Activated T-helper 17 cell treated with anti-CD3 and anti-CD28 coated beads, Interleukin-2, amount 50 U/mL, for 72 hours (primary cell): ENCODE results near the gene IRX4. TPM values are rescaled to one million over a fixed set of nuclear protein-coding genes. Genes with fewer than 3 reads are reported as not detected.
"Not testable (repeated sequence)": the region's sequence is repeated elsewhere in the genome, so short reads cannot be mapped to it uniquely, and the experiment has no call there.

ENCODE experiments used
- ATAC-seq: fragments of 150-1000 bp; cut with Tn5 transposase; replicated peaks from 2 replicates; pipeline ENCODE4 v1.10.0; 2021; ENCODE audit warnings: mild to moderate bottlenecking, moderate library complexity
- H3K27ac Mint-ChIP-seq: one replicate; pipeline ENCODE4 v1.8.0; 2022; ENCODE audit warnings: mixed read lengths
- H3K27me3 Mint-ChIP-seq: one replicate; pipeline ENCODE4 v1.8.0; 2022; ENCODE audit warnings: mixed read lengths
- H3K36me3 Mint-ChIP-seq: one replicate; pipeline ENCODE4 v1.8.0; 2022; ENCODE audit warnings: low read depth, mild to moderate bottlenecking, mixed read lengths
- H3K4me1 Mint-ChIP-seq: one replicate; pipeline ENCODE4 v1.8.0; 2022; ENCODE audit warnings: mixed read lengths
- H3K4me3 Mint-ChIP-seq: one replicate; pipeline ENCODE4 v1.8.0; 2022; ENCODE audit warnings: mild to moderate bottlenecking, mixed read lengths
- H3K9me3 Mint-ChIP-seq: one replicate; pipeline ENCODE4 v1.8.0; 2022; ENCODE audit warnings: mixed read lengths
- total RNA-seq, 2 donors: library from RNA; stranded (reverse); gene quantifications; one replicate each; pipeline ENCODE4 v1.2.3, GENCODE V29; 2022

IRX4 gene
- total RNA-seq, 2 donors from 2014 or later, result not detected

DNA sequence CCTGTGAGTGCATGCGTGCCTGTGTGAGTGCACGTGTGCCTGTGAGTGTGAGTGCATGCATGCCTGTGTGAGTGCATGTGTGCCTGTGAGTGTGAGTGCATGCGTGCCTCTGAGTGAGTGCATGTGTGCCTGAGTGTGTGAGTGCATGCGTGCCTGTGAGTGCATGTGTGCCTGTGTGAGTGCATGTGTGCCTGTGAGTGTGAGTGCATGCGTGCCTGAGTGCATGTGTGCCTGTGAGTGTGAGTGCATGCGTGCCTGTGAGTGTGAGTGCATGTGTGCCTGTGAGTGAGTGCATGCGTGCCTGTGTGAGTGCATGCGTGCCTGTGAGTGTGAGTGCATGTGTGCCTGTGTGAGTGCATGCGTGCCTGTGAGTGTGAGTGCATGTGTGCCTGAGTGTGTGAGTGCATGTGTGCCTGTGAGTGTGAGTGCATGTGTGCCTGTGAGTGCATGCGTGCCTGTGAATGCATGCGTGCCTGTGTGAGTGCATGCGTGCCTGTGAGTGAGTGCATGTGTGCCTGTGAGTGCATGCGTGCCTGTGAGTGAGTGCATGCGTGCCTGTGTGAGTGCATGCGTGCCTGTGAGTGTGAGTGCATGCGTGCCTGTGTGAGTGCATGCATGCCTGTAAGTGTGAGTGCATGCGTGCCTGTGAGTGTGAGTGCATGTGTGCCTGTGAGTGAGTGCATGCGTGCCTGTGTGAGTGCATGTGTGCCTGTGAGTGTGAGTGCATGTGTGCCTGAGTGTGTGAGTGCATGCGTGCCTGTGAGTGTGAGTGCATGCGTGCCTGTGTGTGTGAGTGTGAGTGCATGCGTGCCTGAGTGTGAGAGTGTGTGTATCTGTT is 12.1 kb downstream of the IRX4 start:
- not testable (repeated sequence) for H3K9me3 Mint-ChIP-seq, H3K4me1 Mint-ChIP-seq, ATAC-seq, H3K36me3 Mint-ChIP-seq, H3K4me3 Mint-ChIP-seq, H3K27ac Mint-ChIP-seq
- peaks cover 31% of the 10 kb centered on the region for H3K27me3 Mint-ChIP-seq

DNA sequence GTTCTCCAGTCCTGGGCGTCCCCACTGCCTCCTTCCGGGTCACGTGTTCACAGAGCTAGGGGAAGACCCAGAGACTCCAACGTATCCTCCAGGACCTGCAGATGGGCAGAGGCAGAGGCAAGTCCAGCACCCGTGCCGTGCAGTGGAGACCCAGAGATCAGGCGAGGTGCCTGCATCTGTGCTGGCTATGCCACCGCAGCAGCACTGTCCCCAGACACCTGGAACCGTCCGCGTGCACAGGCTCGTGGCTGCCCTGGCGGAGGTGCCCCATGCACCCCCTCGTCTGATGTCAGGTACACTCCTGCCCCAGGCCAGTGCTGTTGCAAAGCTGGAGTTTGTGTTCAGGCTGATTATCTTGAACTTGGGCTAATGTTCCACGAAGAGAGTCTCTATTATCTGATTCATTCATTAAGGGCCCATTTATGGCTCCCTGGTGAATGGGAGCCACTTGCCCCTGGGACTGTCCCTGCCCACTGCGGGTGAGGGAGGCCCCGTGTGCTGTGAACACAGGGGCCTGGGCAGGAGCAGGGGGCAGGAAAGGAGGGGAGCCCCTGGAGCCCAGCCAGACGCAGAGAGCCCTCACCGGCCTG is 13.7 kb downstream of the IRX4 start:
- H3K27me3 Mint-ChIP-seq, result peaks cover 23% of the 10 kb centered on the region
- no peak overlapping the region for H3K4me3 Mint-ChIP-seq
- H3K9me3 Mint-ChIP-seq, result no peaks in the 10 kb centered on the region
- no peak overlapping the region for H3K27ac Mint-ChIP-seq
- no peaks in the 10 kb centered on the region for H3K4me1 Mint-ChIP-seq
- no peak for ATAC-seq
- no peaks in the 10 kb centered on the region for H3K36me3 Mint-ChIP-seq

GRCh38 chr5:1867815-1868143 is 14.9 kb downstream of the IRX4 start:
- Mint-ChIP-seq H3K27me3 (peaks cover 23% of the 10 kb centered on the region), H3K9me3 (no peaks in the 10 kb centered on the region), H3K36me3 (no peaks in the 10 kb centered on the region), H3K4me1 (no peaks in the 10 kb centered on the region), H3K27ac (no peak overlapping the region), H3K4me3 (no peak overlapping the region)
- ATAC-seq, result no peak

DNA sequence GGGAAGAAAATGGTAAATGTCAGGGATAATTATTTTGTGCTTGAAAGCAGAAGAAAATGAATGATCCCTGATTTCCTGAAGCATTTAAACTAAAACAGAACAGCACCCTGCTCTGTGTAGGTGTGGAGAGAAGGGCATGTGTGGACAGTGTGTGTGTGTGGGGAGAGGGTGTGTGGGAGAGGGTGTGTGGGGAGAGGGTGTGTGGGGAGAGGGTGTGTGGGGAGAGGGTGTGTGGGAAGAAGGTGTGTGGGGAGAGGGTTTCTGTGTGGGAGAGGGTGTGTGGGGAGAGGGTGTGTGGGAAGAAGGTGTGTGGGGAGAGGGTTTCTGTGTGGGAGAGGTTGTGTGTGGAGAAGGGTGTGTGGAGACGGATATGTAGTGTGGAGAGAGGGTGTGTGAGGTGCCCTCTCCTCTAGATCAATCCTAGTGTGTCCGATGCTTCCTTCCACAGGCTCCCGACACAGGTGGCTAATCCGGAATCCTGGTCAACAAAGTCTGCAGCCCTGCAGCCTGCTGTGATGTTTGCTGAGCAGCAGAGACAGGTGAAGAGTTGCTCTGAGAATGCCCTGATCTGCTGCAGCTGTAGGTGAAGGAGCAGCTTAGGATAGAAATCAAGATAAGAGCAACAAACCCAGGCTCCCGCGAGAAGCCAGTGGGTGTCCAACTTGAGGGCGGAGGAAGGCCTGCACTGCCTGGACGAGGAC is 15.5 kb downstream of the IRX4 start:
- Mint-ChIP-seq H3K4me1 (no peaks in the 10 kb centered on the region), H3K4me3 (no peak overlapping the region), H3K36me3 (no peaks in the 10 kb centered on the region), H3K27me3 (peaks cover 19% of the 10 kb centered on the region), H3K9me3 (no peaks in the 10 kb centered on the region), H3K27ac (no peak overlapping the region)
- no peak for ATAC-seq

GRCh38 chr5:1865948-1866347 is 16.8 kb downstream of the IRX4 start:
- peaks cover 15% of the 10 kb centered on the region for H3K27me3 Mint-ChIP-seq
- H3K9me3 Mint-ChIP-seq, result no peaks in the 10 kb centered on the region
- no peak overlapping the region for H3K4me3 Mint-ChIP-seq
- H3K36me3 Mint-ChIP-seq, result no peaks in the 10 kb centered on the region
- no peak overlapping the region for H3K27ac Mint-ChIP-seq
- no peak for ATAC-seq
- no peaks in the 10 kb centered on the region for H3K4me1 Mint-ChIP-seq

DNA sequence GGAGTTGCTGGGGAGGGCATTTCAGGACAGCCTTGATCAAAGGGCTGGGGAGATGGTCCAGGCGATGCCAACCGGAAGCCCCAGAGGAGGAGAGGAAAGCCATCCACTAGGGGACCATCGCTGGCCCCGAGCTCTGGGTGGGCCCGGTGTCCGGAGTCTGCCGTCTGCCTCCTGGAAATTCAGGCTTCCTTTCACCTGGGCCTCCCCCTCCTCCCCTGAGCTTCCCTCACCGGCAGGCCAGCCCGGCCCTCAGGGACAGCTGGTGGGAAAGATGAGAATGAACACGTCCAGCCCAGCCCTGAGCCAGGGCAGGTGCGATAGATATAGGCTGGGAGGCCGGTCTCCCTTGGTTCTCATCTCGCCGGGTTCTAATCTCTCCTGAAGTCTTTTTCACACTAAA is 17.2 kb downstream of the IRX4 start:
- H3K36me3 Mint-ChIP-seq, result no peaks in the 10 kb centered on the region
- no peaks in the 10 kb centered on the region for H3K9me3 Mint-ChIP-seq
- no peaks in the 10 kb centered on the region for H3K4me1 Mint-ChIP-seq
- H3K27me3 Mint-ChIP-seq, result peaks cover 15% of the 10 kb centered on the region
- H3K27ac Mint-ChIP-seq, result no peak overlapping the region
- ATAC-seq, result no peak
- H3K4me3 Mint-ChIP-seq, result no peak overlapping the region

DNA sequence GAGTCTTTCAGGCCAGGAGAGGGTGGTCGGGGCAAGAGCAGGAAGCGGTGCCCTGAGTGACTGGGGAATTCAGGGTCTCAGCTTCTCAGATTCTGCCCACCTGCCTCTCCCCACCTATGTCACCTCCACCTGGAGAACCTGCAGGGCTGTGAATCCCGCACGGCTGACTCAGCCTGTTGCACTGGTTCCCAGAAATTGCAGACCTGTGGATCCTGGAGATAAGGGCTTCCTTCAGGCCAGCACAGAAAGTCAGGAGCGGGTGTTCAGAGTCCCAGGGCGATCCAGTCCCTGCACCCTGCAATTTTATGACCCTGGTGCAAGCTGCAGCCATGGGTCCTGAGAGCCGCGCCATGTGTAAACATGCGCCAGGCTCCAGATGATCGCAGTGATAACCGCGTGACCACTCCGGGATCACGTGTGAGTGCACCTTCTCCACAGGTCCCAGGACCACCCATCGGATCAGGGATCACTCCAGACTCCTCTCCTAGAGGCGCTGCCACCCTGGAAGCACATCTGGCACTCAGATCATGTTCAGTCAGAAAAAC is 17.8 kb downstream of the IRX4 start:
- H3K4me3 Mint-ChIP-seq, result no peak overlapping the region
- H3K27ac Mint-ChIP-seq, result no peak overlapping the region
- no peak for ATAC-seq
- H3K36me3 Mint-ChIP-seq, result no peaks in the 10 kb centered on the region
- H3K27me3 Mint-ChIP-seq, result peaks cover 15% of the 10 kb centered on the region
- no peaks in the 10 kb centered on the region for H3K4me1 Mint-ChIP-seq
- no peaks in the 10 kb centered on the region for H3K9me3 Mint-ChIP-seq

- Mint-ChIP-seq H3K36me3 (no peaks in the 10 kb centered on the region), H3K27ac (no peak overlapping the region), H3K4me3 (no peak overlapping the region), H3K4me1 (no peaks in the 10 kb centered on the region), H3K9me3 (no peaks in the 10 kb centered on the region), H3K27me3 (peaks cover 14% of the 10 kb centered on the region)
- ATAC-seq, result no peak
Measured at GRCh38 chr5:1860949-1861348, 21.8 kb downstream of the IRX4 start.

DNA sequence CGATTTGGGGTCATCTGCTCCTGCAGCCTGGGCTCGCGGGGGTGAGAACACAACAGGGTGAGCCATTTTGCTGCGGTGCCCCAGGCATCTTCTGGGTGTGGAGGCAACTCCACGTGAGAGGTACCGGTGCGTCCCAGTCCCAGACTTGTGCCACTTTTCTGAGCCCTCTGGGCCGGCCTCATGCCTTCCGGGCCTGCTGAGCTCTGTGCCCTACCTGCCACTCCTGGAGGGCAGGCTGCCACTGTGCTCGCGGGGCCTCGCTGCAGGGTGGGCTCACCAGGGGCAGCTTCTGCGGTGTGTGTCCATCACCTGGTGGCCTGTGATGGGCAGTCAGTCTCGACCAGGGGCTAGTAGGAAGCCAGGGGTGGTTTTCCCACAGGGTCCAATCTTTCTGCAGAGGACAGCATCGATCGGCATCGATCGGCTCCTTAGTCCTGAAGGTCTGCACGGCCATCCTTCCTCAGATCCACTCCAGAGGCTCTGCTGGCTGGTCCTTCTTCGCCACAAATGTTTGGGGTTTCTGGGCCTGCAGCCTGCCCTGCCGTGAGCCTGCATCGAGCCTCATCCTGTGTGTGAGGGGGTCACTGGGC is 22.6 kb downstream of the IRX4 start:
- no peaks in the 10 kb centered on the region for H3K36me3 Mint-ChIP-seq
- peaks cover 22% of the 10 kb centered on the region for H3K27me3 Mint-ChIP-seq
- no peak for ATAC-seq
- no peak overlapping the region for H3K4me3 Mint-ChIP-seq
- no peak overlapping the region for H3K27ac Mint-ChIP-seq
- no peaks in the 10 kb centered on the region for H3K9me3 Mint-ChIP-seq
- H3K4me1 Mint-ChIP-seq, result no peaks in the 10 kb centered on the region

DNA sequence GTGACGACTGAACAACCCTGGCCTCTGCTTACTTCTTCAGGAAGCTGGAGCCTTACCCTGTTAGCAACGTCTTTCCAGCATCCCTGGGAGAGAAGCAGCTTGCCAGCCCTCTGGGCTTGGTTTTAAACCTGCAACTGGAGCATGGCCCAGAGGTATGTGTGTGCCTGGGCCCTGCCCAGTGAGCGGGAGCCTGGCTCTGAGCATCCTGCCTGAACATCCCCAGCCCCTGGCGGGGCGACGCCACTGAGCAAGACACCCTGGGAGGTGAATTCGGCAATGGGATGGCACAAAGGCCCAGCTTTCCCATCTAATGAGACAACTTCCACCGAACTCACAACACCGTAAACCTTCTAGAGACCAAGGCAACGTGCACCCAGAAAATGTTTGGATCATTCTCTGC is 23.6 kb downstream of the IRX4 start:
- Mint-ChIP-seq H3K4me1 (no peaks in the 10 kb centered on the region), H3K36me3 (no peaks in the 10 kb centered on the region), H3K27me3 (peaks cover 22% of the 10 kb centered on the region), H3K4me3 (no peak overlapping the region), H3K27ac (no peak overlapping the region), H3K9me3 (no peaks in the 10 kb centered on the region)
- no peak for ATAC-seq

DNA sequence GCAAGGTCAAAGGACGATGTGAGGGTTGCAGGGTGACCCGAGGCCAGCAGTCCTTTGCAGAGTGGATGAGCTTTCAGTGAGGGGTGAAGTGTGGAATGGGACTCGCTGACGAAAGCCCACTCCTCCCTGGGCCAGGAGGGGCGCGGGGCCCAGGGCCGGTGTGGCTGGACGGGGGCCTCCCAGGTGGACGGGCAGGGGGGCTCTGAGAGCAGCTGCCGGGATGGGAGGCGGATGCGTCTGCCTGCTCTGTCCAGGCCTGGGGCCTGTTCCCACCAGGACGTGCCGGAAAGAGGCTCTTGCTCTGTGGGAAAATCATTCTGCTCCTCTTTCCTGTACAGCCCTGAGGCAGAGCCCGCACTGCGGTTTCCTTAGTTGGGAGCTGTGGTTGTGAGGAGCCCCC is 24.3 kb downstream of the IRX4 start:
- Mint-ChIP-seq H3K4me1 (no peaks in the 10 kb centered on the region), H3K27me3 (peaks cover 26% of the 10 kb centered on the region), H3K9me3 (no peaks in the 10 kb centered on the region), H3K36me3 (no peaks in the 10 kb centered on the region), H3K4me3 (no peak overlapping the region), H3K27ac (no peak overlapping the region)
- no peak for ATAC-seq

DNA sequence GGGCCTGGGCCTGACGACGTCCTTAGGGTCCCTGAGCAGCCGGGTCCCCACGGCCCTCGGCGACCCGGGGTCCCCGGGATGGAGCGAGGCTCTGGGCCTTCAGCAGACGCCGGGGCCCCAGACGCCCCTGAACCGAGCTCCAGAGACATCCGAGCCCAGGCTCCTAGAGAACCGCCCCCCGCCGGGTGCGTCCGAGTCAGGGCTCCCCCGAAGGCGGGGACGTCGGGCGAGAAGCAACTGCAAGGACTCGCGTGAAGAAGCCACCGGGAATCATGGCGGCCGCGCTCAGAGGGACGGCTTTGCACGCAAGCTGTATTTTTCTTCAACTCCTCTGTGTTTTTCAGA is 25.5 kb downstream of the IRX4 start:
- Mint-ChIP-seq H3K9me3 (no peaks in the 10 kb centered on the region), H3K4me1 (no peaks in the 10 kb centered on the region), H3K27ac (no peak overlapping the region), H3K27me3 (peaks cover 31% of the 10 kb centered on the region), H3K36me3 (no peaks in the 10 kb centered on the region), H3K4me3 (no peak overlapping the region)
- no peak for ATAC-seq

DNA sequence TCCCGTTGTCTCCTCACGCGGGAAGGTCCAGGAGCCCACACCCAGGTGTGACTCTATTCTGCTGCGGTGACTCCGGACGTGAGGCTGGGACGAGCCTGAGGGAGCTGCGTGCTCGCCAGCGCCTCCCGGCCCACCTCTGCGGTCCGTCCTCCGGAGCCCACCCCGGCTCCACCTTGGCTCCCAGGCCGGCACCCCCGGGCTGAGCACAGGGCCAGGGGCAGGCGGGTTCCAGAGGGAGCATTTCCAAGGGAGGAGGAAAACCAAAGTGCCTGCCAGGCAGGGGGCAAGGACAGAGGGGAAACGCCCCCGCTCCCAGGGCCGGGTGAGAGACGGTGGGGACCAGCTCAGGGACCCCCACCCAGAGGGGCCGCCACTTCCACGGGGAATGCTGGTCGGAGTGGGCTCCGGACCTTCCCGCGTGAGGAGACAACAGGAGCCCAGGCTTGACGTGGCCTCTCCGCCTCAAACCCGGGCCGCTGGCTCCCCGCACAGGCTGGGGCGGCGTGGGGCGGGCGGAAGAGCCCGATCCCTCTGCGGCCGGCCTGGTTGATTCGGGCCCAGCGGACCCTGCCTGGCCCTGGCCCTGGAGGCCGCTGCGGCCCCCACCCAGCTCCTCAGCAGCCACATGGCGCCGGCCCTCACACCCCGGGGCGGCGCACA is 26.0 kb downstream of the IRX4 start:
- Mint-ChIP-seq H3K27ac (no peak overlapping the region), H3K4me1 (no peaks in the 10 kb centered on the region), H3K9me3 (no peaks in the 10 kb centered on the region), H3K36me3 (no peaks in the 10 kb centered on the region), H3K4me3 (no peak overlapping the region), H3K27me3 (peaks cover 31% of the 10 kb centered on the region)
- ATAC-seq, result no peak

DNA sequence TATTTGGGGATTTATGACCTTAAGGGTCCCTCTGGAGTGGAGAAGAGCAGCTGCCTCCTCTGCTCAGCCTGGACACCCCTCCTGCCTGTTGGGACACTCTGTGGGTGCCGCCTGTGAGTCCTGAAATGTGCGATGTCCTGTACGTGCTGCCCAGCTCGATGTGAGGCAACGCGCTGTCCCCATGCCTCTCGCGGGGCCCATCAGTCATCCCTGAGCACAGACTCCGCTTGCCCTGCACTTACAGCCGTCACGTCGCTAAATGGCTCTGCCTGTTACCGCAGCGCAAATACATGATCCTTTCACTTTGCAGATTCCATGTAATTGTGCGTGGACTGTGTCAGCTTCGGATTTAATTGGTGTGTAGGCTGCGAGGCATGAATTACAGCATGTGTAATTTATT is 27.1 kb downstream of the IRX4 start:
- no peaks in the 10 kb centered on the region for H3K36me3 Mint-ChIP-seq
- no peaks in the 10 kb centered on the region for H3K4me1 Mint-ChIP-seq
- no peaks in the 10 kb centered on the region for H3K9me3 Mint-ChIP-seq
- peaks cover 34% of the 10 kb centered on the region for H3K27me3 Mint-ChIP-seq
- H3K27ac Mint-ChIP-seq, result no peak overlapping the region
- ATAC-seq, result no peak
- no peak overlapping the region for H3K4me3 Mint-ChIP-seq
